ENCODE data around the gene CNOT3.
A peak's percentile ranks its signal among the peaks of the same experiment; 100 is the strongest.

The CNOT3 gene

DNA sequence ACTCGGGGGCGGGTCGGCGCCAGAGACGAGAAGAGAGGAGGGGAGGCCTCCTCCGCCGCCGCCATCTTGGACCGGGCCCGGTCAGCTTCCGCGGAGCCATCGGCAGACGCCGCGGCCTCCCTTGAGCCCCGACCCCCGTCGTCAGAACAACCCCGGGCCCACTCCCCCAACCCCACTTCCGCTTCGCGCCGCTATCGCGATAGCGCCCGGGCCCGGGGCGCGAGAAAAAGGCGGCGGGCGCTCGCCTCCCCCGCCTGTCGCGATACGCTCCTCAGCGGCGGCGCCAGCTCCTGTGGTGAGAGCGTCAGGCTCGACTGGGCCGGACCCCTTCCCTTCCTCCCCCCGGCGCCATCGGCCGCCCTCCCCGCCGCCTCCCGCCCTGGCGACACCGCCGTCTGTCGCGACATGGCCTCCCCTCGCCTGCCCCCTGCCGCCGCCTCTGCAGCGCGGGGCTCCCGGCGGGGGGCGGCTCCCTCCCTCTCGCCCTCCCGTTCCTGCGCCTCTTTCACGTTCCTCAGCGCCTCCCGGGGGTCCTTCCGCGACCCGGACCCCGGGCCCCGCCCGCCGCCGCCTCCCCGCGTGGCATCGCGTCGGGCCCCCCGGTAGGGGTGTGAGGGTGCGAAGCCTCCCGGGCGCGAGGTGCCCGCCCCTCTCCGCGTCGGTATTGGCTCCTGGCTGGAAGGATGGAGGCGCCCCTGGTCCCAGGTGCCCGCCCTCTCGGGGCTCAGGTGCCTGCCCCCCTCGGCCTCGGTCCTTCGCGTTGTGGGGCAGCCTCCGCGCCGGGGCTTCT is at the start of gene CNOT3:
CNOT3 (plus strand) TSS at position 64 of the 790 bp plus-strand sequence. CDS start 5,217 bp downstream, outside the sequence.
- TF ChIP-seq TAF1 (IDR thresholded peaks at IDR 0.05; ENCODE audit: low read depth), result peak; percentile 89
- peak; percentile 8; the same call in 1 of the 2 replicates for TF ChIP-seq EGR1 (IDR thresholded peaks at IDR 0.05)
- TF ChIP-seq, protein P1, sequence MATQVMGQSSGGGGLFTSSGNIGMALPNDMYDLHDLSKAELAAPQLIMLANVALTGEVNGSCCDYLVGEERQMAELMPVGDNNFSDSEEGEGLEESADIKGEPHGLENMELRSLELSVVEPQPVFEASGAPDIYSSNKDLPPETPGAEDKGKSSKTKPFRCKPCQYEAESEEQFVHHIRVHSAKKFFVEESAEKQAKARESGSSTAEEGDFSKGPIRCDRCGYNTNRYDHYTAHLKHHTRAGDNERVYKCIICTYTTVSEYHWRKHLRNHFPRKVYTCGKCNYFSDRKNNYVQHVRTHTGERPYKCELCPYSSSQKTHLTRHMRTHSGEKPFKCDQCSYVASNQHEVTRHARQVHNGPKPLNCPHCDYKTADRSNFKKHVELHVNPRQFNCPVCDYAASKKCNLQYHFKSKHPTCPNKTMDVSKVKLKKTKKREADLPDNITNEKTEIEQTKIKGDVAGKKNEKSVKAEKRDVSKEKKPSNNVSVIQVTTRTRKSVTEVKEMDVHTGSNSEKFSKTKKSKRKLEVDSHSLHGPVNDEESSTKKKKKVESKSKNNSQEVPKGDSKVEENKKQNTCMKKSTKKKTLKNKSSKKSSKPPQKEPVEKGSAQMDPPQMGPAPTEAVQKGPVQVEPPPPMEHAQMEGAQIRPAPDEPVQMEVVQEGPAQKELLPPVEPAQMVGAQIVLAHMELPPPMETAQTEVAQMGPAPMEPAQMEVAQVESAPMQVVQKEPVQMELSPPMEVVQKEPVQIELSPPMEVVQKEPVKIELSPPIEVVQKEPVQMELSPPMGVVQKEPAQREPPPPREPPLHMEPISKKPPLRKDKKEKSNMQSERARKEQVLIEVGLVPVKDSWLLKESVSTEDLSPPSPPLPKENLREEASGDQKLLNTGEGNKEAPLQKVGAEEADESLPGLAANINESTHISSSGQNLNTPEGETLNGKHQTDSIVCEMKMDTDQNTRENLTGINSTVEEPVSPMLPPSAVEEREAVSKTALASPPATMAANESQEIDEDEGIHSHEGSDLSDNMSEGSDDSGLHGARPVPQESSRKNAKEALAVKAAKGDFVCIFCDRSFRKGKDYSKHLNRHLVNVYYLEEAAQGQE (IDR thresholded peaks at IDR 0.05; ENCODE audit: low read depth), result no peak
- TF ChIP-seq CREB1 (IDR thresholded peaks at IDR 0.05; ENCODE audit: low read depth), result no peak
- TF ChIP-seq, protein P2, sequence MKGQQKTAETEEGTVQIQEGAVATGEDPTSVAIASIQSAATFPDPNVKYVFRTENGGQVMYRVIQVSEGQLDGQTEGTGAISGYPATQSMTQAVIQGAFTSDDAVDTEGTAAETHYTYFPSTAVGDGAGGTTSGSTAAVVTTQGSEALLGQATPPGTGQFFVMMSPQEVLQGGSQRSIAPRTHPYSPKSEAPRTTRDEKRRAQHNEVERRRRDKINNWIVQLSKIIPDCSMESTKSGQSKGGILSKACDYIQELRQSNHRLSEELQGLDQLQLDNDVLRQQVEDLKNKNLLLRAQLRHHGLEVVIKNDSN (IDR thresholded peaks at IDR 0.05), result no peak
- TF ChIP-seq, protein P3, sequence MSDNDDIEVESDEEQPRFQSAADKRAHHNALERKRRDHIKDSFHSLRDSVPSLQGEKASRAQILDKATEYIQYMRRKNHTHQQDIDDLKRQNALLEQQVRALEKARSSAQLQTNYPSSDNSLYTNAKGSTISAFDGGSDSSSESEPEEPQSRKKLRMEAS (IDR thresholded peaks at IDR 0.05), result peak; percentile 84
- no peak for TF ChIP-seq TCF12 (IDR thresholded peaks at IDR 0.05; ENCODE audit: low read depth)
- peak; percentile 93 for TF ChIP-seq YY1 (IDR thresholded peaks at IDR 0.05; ENCODE audit: low read depth)
- TF ChIP-seq TEAD4 (IDR thresholded peaks at IDR 0.05), result 0 out of 2 replicates have a peak, but pooled peaks have one; percentile 1
- peak; percentile 28; the same call in 1 of the 2 replicates for TF ChIP-seq ZBTB7A (IDR thresholded peaks at IDR 0.05; ENCODE audit: low read depth)
- TF ChIP-seq FOXM1 (IDR thresholded peaks at IDR 0.05; ENCODE audit: borderline replicate concordance, low read depth), result no peak
- no peak for TF ChIP-seq CEBPB (IDR thresholded peaks at IDR 0.05)
- TF ChIP-seq NFIC (IDR thresholded peaks at IDR 0.05), result no peak

DNA sequence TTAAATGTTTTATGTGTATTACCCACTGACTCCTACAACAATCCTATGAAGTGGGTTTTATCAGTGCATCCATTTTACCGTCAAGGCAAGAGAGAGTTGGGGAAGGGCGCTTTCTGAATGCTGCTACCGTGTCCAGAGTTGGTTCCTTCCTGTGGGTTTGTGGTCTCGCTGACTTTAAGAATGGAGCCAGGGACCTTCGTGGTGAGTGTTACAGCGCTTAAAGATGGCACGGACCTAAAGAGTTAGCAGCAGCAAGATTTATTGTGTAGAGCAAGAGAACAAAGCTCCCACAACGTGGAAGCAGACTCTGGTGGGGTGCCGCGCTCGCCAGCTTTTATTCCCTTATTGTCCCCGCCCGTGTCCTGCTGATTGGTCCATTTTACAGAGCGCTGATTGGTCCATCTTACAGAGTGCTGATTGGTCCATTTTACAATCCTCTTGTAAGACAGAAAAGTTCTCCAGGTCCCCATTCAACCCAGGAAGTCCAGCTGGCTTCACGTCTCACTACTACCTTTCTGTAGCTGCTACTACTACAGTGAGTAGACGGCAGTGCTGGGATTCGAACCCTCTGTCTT is 43.0 kb upstream of the CNOT3 start:
- TF ChIP-seq NFIC (IDR thresholded peaks at IDR 0.05), result no peak

DNA sequence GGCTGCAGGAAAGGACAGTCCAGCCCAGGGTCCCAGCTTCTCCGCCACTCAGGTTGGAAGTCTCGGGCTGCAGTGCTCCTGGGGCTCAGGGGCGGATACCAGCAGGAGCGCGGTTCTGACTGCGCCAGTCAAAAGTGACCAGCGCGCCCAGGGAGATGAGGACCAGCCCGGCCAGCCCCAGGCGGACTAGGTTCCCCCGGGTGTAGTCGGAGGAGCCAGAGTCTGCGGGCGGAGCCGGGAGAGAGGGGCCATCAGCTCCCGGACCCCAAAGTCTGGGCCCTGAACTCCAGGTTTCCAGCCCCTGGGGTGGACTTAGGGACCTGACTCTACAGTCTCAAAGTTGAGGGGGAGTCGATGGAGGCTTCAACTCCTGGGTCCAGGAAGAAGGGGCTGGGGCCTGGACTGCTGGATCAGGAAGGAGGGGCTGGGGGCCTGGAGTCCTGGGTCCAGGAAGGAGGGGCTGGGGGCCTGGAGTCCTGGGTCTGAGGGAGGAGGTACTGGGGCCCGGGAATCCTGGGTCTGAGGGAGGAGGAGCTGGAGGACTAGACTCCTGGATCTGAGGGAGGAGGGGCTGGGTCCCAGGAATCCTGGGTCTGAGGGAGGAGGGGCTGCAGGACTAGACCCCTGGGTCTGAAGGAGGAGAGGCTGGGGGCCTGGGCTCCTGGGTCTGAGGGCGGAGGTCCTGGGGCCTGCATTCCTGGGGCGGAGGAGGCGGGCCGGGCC is 42.3 kb upstream of the CNOT3 start:
- TF ChIP-seq YY1 (IDR thresholded peaks at IDR 0.05; ENCODE audit: low read depth), result no peak
- no peak for TF ChIP-seq EGR1 (IDR thresholded peaks at IDR 0.05)
- TF ChIP-seq TAF1 (IDR thresholded peaks at IDR 0.05; ENCODE audit: low read depth), result no peak
- TF ChIP-seq TCF12 (IDR thresholded peaks at IDR 0.05; ENCODE audit: low read depth), result no peak
- TF ChIP-seq RAD21 (IDR thresholded peaks at IDR 0.05; ENCODE audit: low read depth), result no peak
- TF ChIP-seq ZBTB7A (IDR thresholded peaks at IDR 0.05; ENCODE audit: low read depth), result no peak
- TF ChIP-seq CEBPB (IDR thresholded peaks at IDR 0.05), result no peak
- TF ChIP-seq, protein P3 (IDR thresholded peaks at IDR 0.05), result no peak
- TF ChIP-seq NFIC (IDR thresholded peaks at IDR 0.05), result no peak
- no peak for TF ChIP-seq EP300 (IDR thresholded peaks at IDR 0.05; ENCODE audit: borderline replicate concordance)
- TF ChIP-seq, protein P1 (IDR thresholded peaks at IDR 0.05; ENCODE audit: low read depth), result no peak
- no peak for TF ChIP-seq CREB1 (IDR thresholded peaks at IDR 0.05; ENCODE audit: low read depth)
- no peak for TF ChIP-seq FOXM1 (IDR thresholded peaks at IDR 0.05; ENCODE audit: borderline replicate concordance, low read depth)
- TF ChIP-seq, protein P2 (IDR thresholded peaks at IDR 0.05), result no peak
- TF ChIP-seq TEAD4 (IDR thresholded peaks at IDR 0.05), result no peak

DNA sequence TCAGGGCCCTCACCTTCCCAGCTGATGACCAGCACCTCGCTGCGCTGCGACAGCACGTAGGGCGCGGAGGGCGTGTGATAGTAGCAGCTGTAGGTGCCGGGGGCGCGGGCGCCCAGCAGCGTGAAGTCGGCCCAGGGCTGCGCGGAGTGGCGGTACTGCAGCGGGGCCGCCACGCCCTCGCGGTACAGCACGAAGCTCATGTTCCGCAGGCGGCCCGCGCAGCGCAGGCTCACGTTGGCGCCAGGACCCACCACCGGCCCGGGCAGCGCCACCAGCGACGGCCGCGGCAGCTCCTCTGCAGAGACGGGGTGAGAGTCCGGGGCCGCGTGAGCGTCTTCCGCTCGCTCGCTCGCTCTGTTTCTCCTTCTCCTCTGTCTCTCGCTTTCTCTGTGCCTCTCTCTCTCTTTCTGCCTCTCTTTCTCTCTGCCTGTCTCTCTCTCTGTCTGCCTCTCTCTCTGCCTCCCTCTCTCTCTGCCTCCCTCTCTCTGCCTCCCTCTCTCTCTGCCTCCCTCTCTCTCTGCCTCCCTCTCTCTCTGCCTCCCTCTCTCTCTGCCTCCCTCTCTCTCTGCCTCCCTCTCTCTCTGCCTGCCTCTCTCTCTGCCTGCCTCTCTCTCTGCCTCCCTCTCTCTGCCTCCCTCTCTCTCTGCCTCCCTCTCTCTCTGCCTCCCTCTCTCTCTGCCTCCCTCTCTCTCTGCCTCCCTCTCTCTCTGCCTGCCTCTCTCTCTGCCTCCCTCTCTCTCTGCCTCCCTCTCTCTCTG is 41.5 kb upstream of the CNOT3 start:
- TF ChIP-seq, protein P3 (IDR thresholded peaks at IDR 0.05), result peak; percentile 91

DNA sequence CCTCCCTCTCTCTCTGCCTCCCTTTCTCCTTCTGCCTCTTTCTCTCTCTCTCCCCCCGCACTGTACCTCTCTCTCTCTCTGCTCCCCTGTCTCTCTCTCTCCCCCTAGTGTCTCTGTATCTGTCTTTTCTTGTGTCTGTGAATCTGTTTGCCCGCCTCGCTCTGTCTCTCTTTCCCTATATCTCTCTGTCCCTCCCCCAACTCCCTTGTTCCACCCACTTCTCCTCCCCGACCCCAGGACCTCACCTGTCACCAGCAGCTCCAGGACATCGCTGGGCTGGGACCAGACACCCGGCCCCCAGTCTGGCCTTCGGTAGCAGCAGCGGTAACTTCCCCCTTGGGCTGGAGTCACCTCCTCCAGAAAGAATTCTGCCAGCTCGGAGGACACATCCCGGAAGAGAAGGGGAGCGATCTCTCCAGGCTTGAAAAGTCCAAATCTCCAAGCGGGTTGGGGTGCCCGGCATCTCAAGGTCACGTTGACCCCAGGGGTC is 40.9 kb upstream of the CNOT3 start:
- no peak for TF ChIP-seq EP300 (IDR thresholded peaks at IDR 0.05; ENCODE audit: borderline replicate concordance)
- no peak for TF ChIP-seq YY1 (IDR thresholded peaks at IDR 0.05; ENCODE audit: low read depth)

All from Ishikawa (cell line).